Endothelial cell of umbilical vein (primary cell): Measurements from ENCODE around the gene OSBP2. TPM values are rescaled to one million over a fixed set of nuclear protein-coding genes. Genes with fewer than 3 reads are reported as not detected.
"Not testable (repeated sequence)": the region's sequence is repeated elsewhere in the genome, so short reads cannot be mapped to it uniquely, and the experiment has no call there.

Experiments used
- BruUV-seq: library from RNA; stranded (reverse); fragments of 400-500 nt; replicated peaks from 2 replicates; lab custom pipeline; 2021; lab: Mats Ljungman, UMichigan
- CTCF ChIA-PET: fragments of 300-600, 350-600 bp; sonication (Branson Sonifier 250); formaldehyde crosslinking; loops from one replicate; lab custom pipeline; 2021; ENCODE audit warnings: antibody characterized with exemption, inconsistent platforms; lab: Charles Lee
- POLR2A ChIA-PET: fragments of 300-600, 350-600 bp; sonication (Branson Sonifier 250); formaldehyde crosslinking; loops from one replicate; lab custom pipeline; 2021; ENCODE audit warnings: antibody characterized with exemption, inconsistent platforms; lab: Charles Lee
- DNase-seq: peaks from one replicate; pipeline ENCODE4 v3.0.0-alpha.2; 2011; ENCODE audit warnings: low read depth, low spot score
- FAIRE-seq: peaks from 2 replicates; lab custom pipeline; 2011; peaks lifted over from hg19 to GRCh38; lab: Jason Lieb, UNC
- H2AFZ ChIP-seq: 2 replicates; pipeline ENCODE4 v1.6.0; 2012; ENCODE audit warnings: low read depth, low read length, control low read depth, inconsistent platforms
- H3K27ac ChIP-seq: 2 replicates; pipeline ENCODE4 v1.5.1; 2011; ENCODE audit warnings: low read depth, mild to moderate bottlenecking, control low read depth, low read length, moderate library complexity; ENCODE audit not compliant: insufficient read depth
- H3K27me3 ChIP-seq, 2 experiments: 2 replicates each; pipeline versions ENCODE4 v1.6.0 to v1.6.1; 2011; ENCODE audit warnings: low read length in 2 of 2, mixed read lengths in 1 of 2; ENCODE audit not compliant: control insufficient read depth in 2 of 2, insufficient read depth in 2 of 2
- H3K36me3 ChIP-seq, 2 experiments: 2 replicates in 1 of 2; 3 replicates in 1 of 2; pipeline ENCODE4 v1.5.1; 2011; ENCODE audit warnings: low read length in 2 of 2, mild to moderate bottlenecking in 1 of 2, moderate library complexity in 1 of 2; ENCODE audit not compliant: control insufficient read depth in 2 of 2, insufficient read depth in 2 of 2; ENCODE audit errors: extremely low read depth in 1 of 2
- H3K4me1 ChIP-seq: 3 replicates; pipeline ENCODE4 v1.5.1; 2011; ENCODE audit warnings: mild to moderate bottlenecking, low read length; ENCODE audit not compliant: control insufficient read depth, insufficient read depth; ENCODE audit errors: extremely low read depth
- H3K4me2 ChIP-seq: 2 replicates; pipeline ENCODE4 v1.6.1; 2011; ENCODE audit warnings: low read length, control low read depth, mixed read lengths; ENCODE audit not compliant: insufficient read depth
- H3K4me3 ChIP-seq, 3 experiments: fragments of 200-600 bp in 1 of 3; sonication (generic), shearing (Covaris generic) in 1 of 3; replicated peaks in 1 of 3; 2 replicates each; pipeline ENCODE4 v1.5.1; 2011 to 2016; ENCODE audit warnings: control low read depth in 3 of 3, low read length in 3 of 3, mild to moderate bottlenecking in 2 of 3, inconsistent platforms in 1 of 3, low read depth in 1 of 3, moderate library complexity in 1 of 3; ENCODE audit not compliant: insufficient read depth in 1 of 3
- H3K79me2 ChIP-seq: 2 replicates; pipeline ENCODE4 v1.6.0; 2012; ENCODE audit warnings: low read length, inconsistent platforms; ENCODE audit not compliant: control insufficient read depth, insufficient read depth
- H3K9ac ChIP-seq: replicated peaks from 2 replicates; pipeline ENCODE3; 2011; ENCODE audit warnings: low read length, control low read depth; ENCODE audit not compliant: insufficient read depth; ENCODE audit errors: extremely low read depth
- H3K9me1 ChIP-seq: replicated peaks from 3 replicates; pipeline ENCODE4 v1.6.0; 2011; ENCODE audit warnings: mild to moderate bottlenecking, low read length; ENCODE audit not compliant: control insufficient read depth, insufficient read depth; ENCODE audit errors: extremely low read depth
- H3K9me3 ChIP-seq: replicated peaks from 2 replicates; pipeline ENCODE4 v1.5.1; 2012; ENCODE audit warnings: low read length, inconsistent platforms; ENCODE audit not compliant: control insufficient read depth, insufficient read depth
- H4K20me1 ChIP-seq: replicated peaks from 2 replicates; pipeline ENCODE3; 2011; ENCODE audit warnings: mild to moderate bottlenecking, low read length; ENCODE audit not compliant: control insufficient read depth, insufficient read depth; ENCODE audit errors: extremely low read depth
- CTCF ChIP-seq, 2 donors: IDR thresholded peaks; 1 replicate in 1 of 2; 2 replicates in 1 of 2; pipeline ENCODE4 v1.5.1; 2011; ENCODE audit warnings: low read length in 2 of 2, mild to moderate bottlenecking in 2 of 2, moderate library complexity in 2 of 2, control low read depth in 1 of 2, inconsistent platforms in 1 of 2, low read depth in 1 of 2; ENCODE audit not compliant: insufficient read depth in 1 of 2; ENCODE audit errors: extremely low read depth in 1 of 2
- FOS ChIP-seq: IDR thresholded peaks from 2 replicates; pipeline ENCODE4 v1.6.1; 2011; ENCODE audit warnings: mild to moderate bottlenecking, low read length, moderate library complexity, borderline replicate concordance; ENCODE audit not compliant: insufficient read depth
- GATA2 ChIP-seq: IDR thresholded peaks from 2 replicates; pipeline ENCODE4 v1.7.0; 2011; ENCODE audit warnings: low read depth, mild to moderate bottlenecking, moderate library complexity, mixed read lengths, low read length; ENCODE audit not compliant: insufficient read length, insufficient read depth
- JUN ChIP-seq: IDR thresholded peaks from 2 replicates; pipeline ENCODE4 v1.6.1; 2011; ENCODE audit warnings: borderline replicate concordance, low read depth; ENCODE audit not compliant: insufficient read length, insufficient read depth
- MAX ChIP-seq: IDR thresholded peaks from 2 replicates; pipeline ENCODE4 v1.6.1; 2011; ENCODE audit not compliant: insufficient read depth, insufficient read length
- MYC ChIP-seq: IDR thresholded peaks from one replicate; pipeline ENCODE4 v1.6.1; 2011; ENCODE audit warnings: mild to moderate bottlenecking, low read depth, low read length
- POLR2AphosphoS5 ChIP-seq: IDR thresholded peaks from 2 replicates; pipeline ENCODE4 v1.6.1; 2012; ENCODE audit warnings: low read depth, mild to moderate bottlenecking, control low read depth, low read length, moderate library complexity; ENCODE audit not compliant: insufficient read depth
- dilution Hi-C: fragments of 300-500 bp; cut with MboI; formaldehyde crosslinking; loops from one replicate; pipeline ENCODE4 v1.15.0; 2019; ENCODE audit warnings: low sequenced_read_pairs; ENCODE audit not compliant: extremely low pct_ligation_motif_present
- intact Hi-C: fragments of 100-400 bp; cut with micrococcal nuclease; formaldehyde crosslinking; loops from one replicate; pipeline ENCODE4 v1.10.0; 2022
- polyA plus RNA-seq, 4 experiments: library from polyadenylated mRNA; depleted of rRNA in 3 of 4; stranded (reverse) in 3 of 4; unstranded in 1 of 4; fragments of >200 nt; gene quantifications; 2 replicates each; pipeline versions ENCODE4 v1.2.1 to v1.2.3, GENCODE V29; 2011 to 2012; ENCODE audit warnings: missing spikeins in 1 of 4
- total RNA-seq: library from RNA; stranded (reverse); gene quantifications from 2 replicates; pipeline ENCODE4 v1.2.3, GENCODE V29; 2021

OSBP2 gene
- total and polyA plus RNA-seq, 2 donors (not counting 3 experiments of a cell fraction or from before 2014, with no cell fraction given), result 4.1 to 7.5 TPM

GRCh38 chr22:30732426-30732825, 37.8 kb downstream of the OSBP2 start:
- Histone ChIP-seq H3K9ac (no peak overlapping the region), H3K4me2 (no peak overlapping the region), H4K20me1 (no peaks in the 10 kb centered on the region), H2AFZ (no peak overlapping the region), H3K9me3 (no peaks in the 10 kb centered on the region), H3K79me2 (no peaks in the 10 kb centered on the region), H3K36me3 (no peaks in the 10 kb centered on the region), H3K27me3 (no peaks in the 10 kb centered on the region), H3K4me3 (no peak overlapping the region), H3K27ac (no peak overlapping the region), H3K9me1 (no peaks in the 10 kb centered on the region), H3K4me1 (peaks cover 28% of the 10 kb centered on the region)
- POLR2A ChIA-PET, result no interaction called here
- CTCF ChIA-PET, result interaction anchor here (0.8 to 2.6 kb wide), 5 partner anchors 11 to 97 kb away, joined by 3 to 10 read pairs (median 6); partner anchors contain the start of gene SLC35E4
- no peak for FAIRE-seq
- no TSS peak for BruUV-seq
- dilution Hi-C loops (no loop called here), intact Hi-C loops (loop anchor here (2.0 kb wide), 1 partner anchor 98 kb away; the partner anchor contains the start of gene SLC35E4)
- DNase-seq, result no peak
- TF ChIP-seq MYC (no peak), CTCF (IDR thresholded peaks at IDR 0.05; ENCODE audit: extremely low read depth in 1 of 2, insufficient read depth in 1 of 2, low read depth in 1 of 2, low read length in 2 of 2) (no peak)

- peak; percentile 72 for DNase-seq
- peaks cover 28% of the 10 kb centered on the region for H3K4me1 ChIP-seq
- peak overlapping the region; percentile 14 for H3K27ac ChIP-seq
- POLR2A ChIA-PET, result no interaction called here
- H3K27me3 ChIP-seq, result no peaks in the 10 kb centered on the region
- no peaks in the 10 kb centered on the region for H3K9me3 ChIP-seq
- TF ChIP-seq GATA2 (peak; percentile 89), POLR2AphosphoS5 (peak; percentile 75), MAX (no peak), FOS (peak; percentile 93), MYC (no peak), JUN (peak; percentile 83)
- H3K79me2 ChIP-seq, result no peaks in the 10 kb centered on the region
- H3K9ac ChIP-seq, result no peak overlapping the region
- CTCF ChIA-PET, result interaction anchor here (1.0 to 2.6 kb wide), 5 partner anchors 11 to 98 kb away, joined by 3 to 10 read pairs (median 6); partner anchors contain the start of gene SLC35E4
- no peaks in the 10 kb centered on the region for H3K36me3 ChIP-seq
- no peaks in the 10 kb centered on the region for H4K20me1 ChIP-seq
- H3K4me3 ChIP-seq, result no peak overlapping the region
- peak overlapping the region; percentile 37 for H3K4me2 ChIP-seq
- peak; percentile 99 for FAIRE-seq
- no peaks in the 10 kb centered on the region for H3K9me1 ChIP-seq
- dilution Hi-C loops (no loop called here), intact Hi-C loops (loop anchor here (1.0 to 2.0 kb wide), 2 partner anchors 66 to 98 kb away; partner anchors contain the start of genes DUSP18 and SLC35E4)
- H2AFZ ChIP-seq, result peak overlapping the region; percentile 8
- no TSS peak for BruUV-seq
Observed at GRCh38 chr22:30733181-30733631, 38.5 kb downstream of the OSBP2 start.

GRCh38 chr22:30740007-30740406, 45.3 kb downstream of the OSBP2 start:
- peaks cover 17% of the 10 kb centered on the region for H3K4me1 ChIP-seq
- H3K27ac ChIP-seq, H3K4me3 ChIP-seq, H3K9me1 ChIP-seq, DNase-seq, H3K9ac ChIP-seq, H3K79me2 ChIP-seq, H3K27me3 ChIP-seq, H3K4me2 ChIP-seq, H3K36me3 ChIP-seq, intact Hi-C loops, BruUV-seq, H3K9me3 ChIP-seq, dilution Hi-C loops, H2AFZ ChIP-seq, H4K20me1 ChIP-seq, POLR2A ChIA-PET, FAIRE-seq: not testable (repeated sequence)
- CTCF ChIA-PET, result interaction anchor here (2.4 kb wide), 1 partner anchor 15 kb away, joined by 7 read pairs; no protein-coding TSS in a partner anchor
